Panc1 (cell line): ENCODE data around the gene MSH2. TPM values are rescaled to one million over a fixed set of nuclear protein-coding genes. Genes with fewer than 3 reads are reported as not detected.

Experiments used
- ATAC-seq: fragments of 200-7000 bp; cut with Tn5 transposase; 2 replicates; pipeline ENCODE4 v1.9.1; 2020; ENCODE audit warnings: mild to moderate bottlenecking, moderate library complexity
- BruUV-seq: library from RNA; stranded (reverse); fragments of 400-500 nt; replicated peaks from 2 replicates; lab custom pipeline; 2021; lab: Mats Ljungman, UMichigan
- CTCF ChIA-PET: fragments of 300-600 bp; sonication (Branson Sonifier 250); formaldehyde crosslinking; loops from one replicate; lab custom pipeline; 2022; ENCODE audit warnings: antibody characterized with exemption; lab: Charles Lee
- POLR2A ChIA-PET: fragments of 300-600 bp; sonication (Branson Sonifier 250); formaldehyde crosslinking; loops from one replicate; lab custom pipeline; 2022; ENCODE audit warnings: antibody characterized with exemption; lab: Charles Lee
- DNase-seq: peaks from one replicate; pipeline ENCODE4 v3.0.0-alpha.2; 2010; ENCODE audit warnings: low read depth, low spot score
- H3K27ac ChIP-seq: 2 replicates; pipeline ENCODE4 v1.5.1; 2011; ENCODE audit warnings: mild to moderate bottlenecking, low read length, inconsistent platforms
- H3K27me3 ChIP-seq: fragments of 200-500 bp; sonication (Bioruptor generic); 2 replicates; pipeline ENCODE4 v1.6.0; 2014; ENCODE audit warnings: low read length, inconsistent platforms; ENCODE audit not compliant: control insufficient read depth, insufficient read depth
- H3K36me3 ChIP-seq: fragments of 200-500 bp; sonication (Bioruptor generic); 2 replicates; pipeline ENCODE4 v1.5.1; 2014; ENCODE audit warnings: inconsistent platforms, mild to moderate bottlenecking, low read length, moderate library complexity; ENCODE audit not compliant: control insufficient read depth, insufficient read depth
- H3K4me1 ChIP-seq: 2 replicates; pipeline ENCODE4 v1.5.1; 2011; ENCODE audit warnings: inconsistent platforms, mild to moderate bottlenecking, low read length, moderate library complexity; ENCODE audit not compliant: control insufficient read depth, insufficient read depth
- H3K4me3 ChIP-seq, 2 experiments: 2 replicates each; pipeline ENCODE4 v1.5.1; 2011 to 2012; ENCODE audit warnings: low read depth in 2 of 2, low read length in 2 of 2, mild to moderate bottlenecking in 2 of 2, inconsistent platforms in 1 of 2, moderate library complexity in 1 of 2
- H3K9me3 ChIP-seq: fragments of 200-500 bp; sonication (Bioruptor generic); 2 replicates; pipeline ENCODE4 v1.5.1; 2014; ENCODE audit warnings: low read depth, mild to moderate bottlenecking, inconsistent platforms, low read length, moderate library complexity; ENCODE audit not compliant: control insufficient read depth, insufficient read depth
- CTCF ChIP-seq: fragments of 450-650 bp; IDR thresholded peaks from 2 replicates; pipeline ENCODE4 v1.5.1; 2017; ENCODE audit warnings: mild to moderate bottlenecking
- POLR2AphosphoS5 ChIP-seq: IDR thresholded peaks from 2 replicates; pipeline ENCODE4 v1.6.1; 2012; ENCODE audit warnings: mild to moderate bottlenecking, low read depth, low read length, moderate library complexity
- REST ChIP-seq, 2 experiments: IDR thresholded peaks; 2 replicates each; pipeline ENCODE4 v1.6.1; 2011 to 2012; ENCODE audit warnings: low read depth in 2 of 2, control low read depth in 1 of 2, low read length in 1 of 2, mild to moderate bottlenecking in 1 of 2, moderate library complexity in 1 of 2; ENCODE audit not compliant: insufficient read depth in 1 of 2
- SIN3A ChIP-seq: IDR thresholded peaks from 2 replicates; pipeline ENCODE4 v1.6.1; 2012; ENCODE audit warnings: low read depth, mild to moderate bottlenecking, low read length, moderate library complexity, borderline replicate concordance; ENCODE audit not compliant: insufficient read depth
- TCF7L2 ChIP-seq: IDR thresholded peaks from 2 replicates; pipeline ENCODE4 v1.6.1; 2011; ENCODE audit warnings: mild to moderate bottlenecking, low read depth, low read length, inconsistent platforms
- in situ Hi-C: cut with HindIII; loops from 2 replicates; pipeline ENCODE4 v1.10.0; 2016; ENCODE audit warnings: low sequenced_read_pairs, low pct_unique_long_range_greater_than_20kb
- intact Hi-C: fragments of 100-400 bp; cut with micrococcal nuclease; formaldehyde crosslinking; loops from one replicate; pipeline ENCODE4 v1.10.0; 2022; ENCODE audit not compliant: unreplicated experiment
- total RNA-seq: library from RNA; stranded (reverse); gene quantifications from one replicate; pipeline ENCODE4 v1.2.1, GENCODE V29; 2021; ENCODE audit not compliant: unreplicated experiment

MSH2 gene
- total RNA-seq, 1 experiment from 2014 or later: 72.2 TPM

- BruUV-seq: no TSS peak
- DNase-seq: no peak
- no peak overlapping the region for H3K27ac ChIP-seq
- no peaks in the 10 kb centered on the region for H3K36me3 ChIP-seq
- POLR2A ChIA-PET: no interaction called here
- TF ChIP-seq TCF7L2 (no peak), REST (IDR thresholded peaks at IDR 0.05; ENCODE audit: insufficient read depth in 1 of 2, low read depth in 2 of 2, low read length in 1 of 2) (no peak), POLR2AphosphoS5 (no peak), CTCF (no peak), SIN3A (no peak)
- in situ Hi-C loops: no loop called here
- ATAC-seq: no peak
- H3K9me3 ChIP-seq: no peaks in the 10 kb centered on the region
- H3K4me1 ChIP-seq: peaks cover 8% of the 10 kb centered on the region; the same call in 1 of the 2 replicates
- H3K27me3 ChIP-seq: no peaks in the 10 kb centered on the region
- CTCF ChIA-PET: no interaction called here
- no peak overlapping the region for H3K4me3 ChIP-seq
- intact Hi-C loops: no loop called here
Observed at GRCh38 chr2:47490406-47490805, 87.5 kb downstream of the MSH2 start.

- in situ Hi-C loops (no loop called here), intact Hi-C loops (no loop called here)
- Histone ChIP-seq H3K4me1 (peaks cover 7% of the 10 kb centered on the region; the same call in 1 of the 2 replicates), H3K27ac (no peak overlapping the region), H3K27me3 (no peaks in the 10 kb centered on the region), H3K9me3 (no peaks in the 10 kb centered on the region), H3K36me3 (no peaks in the 10 kb centered on the region), H3K4me3 (no peak overlapping the region)
- POLR2A ChIA-PET: no interaction called here
- CTCF ChIA-PET: no interaction called here
- BruUV-seq: no TSS peak
- TF ChIP-seq REST (IDR thresholded peaks at IDR 0.05; ENCODE audit: insufficient read depth in 1 of 2, low read depth in 2 of 2, low read length in 1 of 2): no peak
- no peak for TF ChIP-seq POLR2AphosphoS5
- TF ChIP-seq SIN3A: no peak
- no peak for TF ChIP-seq CTCF
- TF ChIP-seq TCF7L2: no peak
- DNase-seq: no peak
- no peak for ATAC-seq
Observed at GRCh38 chr2:47493317-47494035, 90.5 kb downstream of the MSH2 start.
